ENCODE data around the gene CYP20A1.

GRCh38 chr2:203344667-203345066 is 105.8 kb downstream of the CYP20A1 start:
- TF ChIP-seq ZNF600 (tag by site-specific recombination; IDR thresholded peaks at IDR 0.05): no peak
- no peak for TF ChIP-seq TCF7L2 (IDR thresholded peaks at IDR 0.05; ENCODE audit: borderline replicate concordance, low read depth, low read length)
- TF ChIP-seq ZNF677 (tag by site-specific recombination; IDR thresholded peaks at IDR 0.05): no peak
- TF ChIP-seq ZNF707 (tag by site-specific recombination; IDR thresholded peaks at IDR 0.05): no peak
- no peak for TF ChIP-seq ZNF629 (tag by site-specific recombination; IDR thresholded peaks at IDR 0.05)

Measured in HEK293 (cell line).